CD4-positive, alpha-beta T cell treated with Interleukin-21 for 1 hour (primary cell): Measurements from ENCODE around the gene CRTC1.
A peak's percentile ranks its signal among the peaks of the same experiment; 100 is the strongest.

ENCODE experiments used
- DNase-seq: peaks from one replicate; pipeline ENCODE4 v3.0.0-alpha.2; 2020

The CRTC1 gene

GRCh38 chr19:18683109-18683957 lies at the start of gene CRTC1:
Gene CRTC1 (plus strand): TSS chr19:18683680. CDS start chr19:18683703, 23 bp downstream.
- peak; percentile 92 for DNase-seq

- no peak for DNase-seq
Observed at GRCh38 chr19:18634612-18635297, 48.7 kb upstream of the CRTC1 start.

- DNase-seq = no peak
Observed at GRCh38 chr19:18635831-18636182, 47.7 kb upstream of the CRTC1 start.

- DNase-seq = peak; percentile 98
Observed at GRCh38 chr19:18636183-18636968, 47.1 kb upstream of the CRTC1 start.

GRCh38 chr19:18636969-18637629 lies 46.4 kb upstream of the CRTC1 start, which contains the start of gene KLHL26:
Gene KLHL26 (plus strand): TSS chr19:18637028. CDS start chr19:18637055, 27 bp downstream.
- no peak for DNase-seq

GRCh38 chr19:18637673-18638630 lies 45.5 kb upstream of the CRTC1 start:
- no peak for DNase-seq

GRCh38 chr19:18639706-18640243 lies 43.7 kb upstream of the CRTC1 start:
- no peak for DNase-seq

- DNase-seq = no peak
Observed at GRCh38 chr19:18644196-18645034, 39.1 kb upstream of the CRTC1 start.

GRCh38 chr19:18645035-18645511 lies 38.4 kb upstream of the CRTC1 start:
- no peak for DNase-seq

GRCh38 chr19:18646535-18647370 lies 36.7 kb upstream of the CRTC1 start:
- DNase-seq = no peak

GRCh38 chr19:18647371-18647767 lies 36.1 kb upstream of the CRTC1 start:
- no peak for DNase-seq

GRCh38 chr19:18647807-18648206 lies 35.7 kb upstream of the CRTC1 start:
- no peak for DNase-seq

GRCh38 chr19:18648973-18649315 lies 34.5 kb upstream of the CRTC1 start:
- DNase-seq = no peak

- no peak for DNase-seq
Observed at GRCh38 chr19:18649371-18650020, 34.0 kb upstream of the CRTC1 start.

- no peak for DNase-seq
Observed at GRCh38 chr19:18650021-18650390, 33.5 kb upstream of the CRTC1 start.

GRCh38 chr19:18650468-18651041 lies 32.9 kb upstream of the CRTC1 start:
- no peak for DNase-seq

- DNase-seq = no peak
Observed at GRCh38 chr19:18651300-18651699, 32.2 kb upstream of the CRTC1 start.

GRCh38 chr19:18651733-18652132 lies 31.7 kb upstream of the CRTC1 start:
- no peak for DNase-seq

- no peak for DNase-seq
Observed at GRCh38 chr19:18653853-18654252, 29.6 kb upstream of the CRTC1 start.
